Measurements from ENCODE around the gene CCDC150. TPM values are rescaled to one million over a fixed set of nuclear protein-coding genes. Genes with fewer than 3 reads are reported as not detected.
"Not testable (repeated sequence)": the region's sequence is repeated elsewhere in the genome, so short reads cannot be mapped to it uniquely, and the experiment has no call there.

Gene CCDC150
- total RNA-seq, 2 donors from 2014 or later = 12.0 to 43.5 TPM

GRCh38 chr2:196702641-196703040 lies 63.1 kb downstream of the CCDC150 start:
- Mint-ChIP-seq H3K27ac (no peak overlapping the region), H3K4me3 (no peak overlapping the region), H3K27me3 (no peaks in the 10 kb centered on the region)

GRCh38 chr2:196703695-196704094 lies 64.2 kb downstream of the CCDC150 start:
- DNase-seq (ENCODE audit: low spot score) = no peak
- Mint-ChIP-seq H3K9me3 (no peaks in the 10 kb centered on the region), H3K4me1 (ENCODE audit: low read depth in 2 of 2) (peaks cover 0 to 3% of the 10 kb centered on the region in 2 donors), H3K27ac (no peak overlapping the region), H3K36me3 (no peaks in the 10 kb centered on the region), H3K4me3 (no peak overlapping the region), H3K27me3 (no peaks in the 10 kb centered on the region)
- ATAC-seq = no peak

More at GRCh38 chr2:196702641-196703040, 63.1 kb downstream of the CCDC150 start:
- H3K9me3 Mint-ChIP-seq = no peaks in the 10 kb centered on the region
- H3K36me3 Mint-ChIP-seq = no peaks in the 10 kb centered on the region
- ATAC-seq (no peak), DNase-seq (ENCODE audit: low spot score) (no peak)
- peaks cover 0 to 3% of the 10 kb centered on the region in 2 donors for H3K4me1 Mint-ChIP-seq (ENCODE audit: low read depth in 2 of 2)

GRCh38 chr2:196710056-196710455 lies 70.5 kb downstream of the CCDC150 start:
- ATAC-seq; H3K9me3 Mint-ChIP-seq; H3K4me3 Mint-ChIP-seq; H3K36me3 Mint-ChIP-seq; DNase-seq (ENCODE audit: low spot score); H3K4me1 Mint-ChIP-seq (ENCODE audit: low read depth in 2 of 2); H3K27ac Mint-ChIP-seq; H3K27me3 Mint-ChIP-seq: not testable (repeated sequence)

GRCh38 chr2:196711625-196712024 lies 72.1 kb downstream of the CCDC150 start:
- H3K36me3 Mint-ChIP-seq = peaks cover 4% of the 10 kb centered on the region
- no peak overlapping the region for H3K27ac Mint-ChIP-seq
- DNase-seq (ENCODE audit: low spot score) = no peak
- H3K9me3 Mint-ChIP-seq = no peaks in the 10 kb centered on the region
- no peaks in the 10 kb centered on the region for H3K4me1 Mint-ChIP-seq (ENCODE audit: low read depth in 2 of 2)
- H3K4me3 Mint-ChIP-seq = no peak overlapping the region
- no peaks in the 10 kb centered on the region for H3K27me3 Mint-ChIP-seq
- no peak for ATAC-seq

- Mint-ChIP-seq H3K4me1 (ENCODE audit: low read depth in 2 of 2) (no peaks in the 10 kb centered on the region), H3K9me3 (no peaks in the 10 kb centered on the region), H3K4me3 (no peak overlapping the region), H3K27me3 (no peaks in the 10 kb centered on the region), H3K27ac (no peak overlapping the region), H3K36me3 (peaks cover 4% of the 10 kb centered on the region)
- ATAC-seq (no peak), DNase-seq (ENCODE audit: low spot score) (no peak)
These were observed 73.4 kb downstream of the CCDC150 start for GRCh38 chr2:196712867-196713266.

- no peak for ATAC-seq
- Mint-ChIP-seq H3K36me3 (no peaks in the 10 kb centered on the region), H3K27ac (no peak overlapping the region), H3K9me3 (no peaks in the 10 kb centered on the region), H3K27me3 (no peaks in the 10 kb centered on the region), H3K4me3 (no peak overlapping the region), H3K4me1 (ENCODE audit: low read depth in 2 of 2) (no peaks in the 10 kb centered on the region)
- DNase-seq (ENCODE audit: low spot score) = no peak
These were observed 79.0 kb downstream of the CCDC150 start for GRCh38 chr2:196718419-196719109.

- no peaks in the 10 kb centered on the region for H3K4me1 Mint-ChIP-seq (ENCODE audit: low read depth in 2 of 2)
- H3K4me3 Mint-ChIP-seq = no peak overlapping the region
- ATAC-seq (no peak), DNase-seq (ENCODE audit: low spot score) (no peak)
- no peaks in the 10 kb centered on the region for H3K27me3 Mint-ChIP-seq
- no peaks in the 10 kb centered on the region for H3K9me3 Mint-ChIP-seq
- no peak overlapping the region for H3K27ac Mint-ChIP-seq
- no peaks in the 10 kb centered on the region for H3K36me3 Mint-ChIP-seq
These were observed 79.8 kb downstream of the CCDC150 start for GRCh38 chr2:196719110-196719872.

GRCh38 chr2:196723571-196723970 lies 84.1 kb downstream of the CCDC150 start:
- H3K4me1 Mint-ChIP-seq (ENCODE audit: low read depth in 2 of 2) = no peaks in the 10 kb centered on the region
- no peaks in the 10 kb centered on the region for H3K27me3 Mint-ChIP-seq
- no peak overlapping the region for H3K4me3 Mint-ChIP-seq
- no peaks in the 10 kb centered on the region for H3K9me3 Mint-ChIP-seq
- DNase-seq (ENCODE audit: low spot score) (no peak), ATAC-seq (no peak)
- no peaks in the 10 kb centered on the region for H3K36me3 Mint-ChIP-seq
- no peak overlapping the region for H3K27ac Mint-ChIP-seq

GRCh38 chr2:196725218-196725617 lies 85.7 kb downstream of the CCDC150 start:
- no peaks in the 10 kb centered on the region for H3K4me1 Mint-ChIP-seq (ENCODE audit: low read depth in 2 of 2)
- no peak overlapping the region for H3K27ac Mint-ChIP-seq
- H3K36me3 Mint-ChIP-seq = no peaks in the 10 kb centered on the region
- DNase-seq (ENCODE audit: low spot score) = no peak
- no peaks in the 10 kb centered on the region for H3K9me3 Mint-ChIP-seq
- no peak overlapping the region for H3K4me3 Mint-ChIP-seq
- no peaks in the 10 kb centered on the region for H3K27me3 Mint-ChIP-seq
- ATAC-seq = no peak

GRCh38 chr2:196725882-196726281 lies 86.4 kb downstream of the CCDC150 start:
- H3K27ac Mint-ChIP-seq = no peak overlapping the region
- peak in 1 of 2 donors; percentile 73 for ATAC-seq
- H3K9me3 Mint-ChIP-seq = no peaks in the 10 kb centered on the region
- no peak for DNase-seq (ENCODE audit: low spot score)
- no peaks in the 10 kb centered on the region for H3K4me1 Mint-ChIP-seq (ENCODE audit: low read depth in 2 of 2)
- H3K4me3 Mint-ChIP-seq = peak overlapping the region; percentile 8
- H3K27me3 Mint-ChIP-seq = no peaks in the 10 kb centered on the region
- H3K36me3 Mint-ChIP-seq = no peaks in the 10 kb centered on the region

- H3K27me3 Mint-ChIP-seq = no peaks in the 10 kb centered on the region
- no peaks in the 10 kb centered on the region for H3K9me3 Mint-ChIP-seq
- ATAC-seq = no peak
- H3K27ac Mint-ChIP-seq = no peak overlapping the region
- no peaks in the 10 kb centered on the region for H3K4me1 Mint-ChIP-seq (ENCODE audit: low read depth in 2 of 2)
- peaks cover 8% of the 10 kb centered on the region for H3K36me3 Mint-ChIP-seq
- DNase-seq (ENCODE audit: low spot score) = no peak
- H3K4me3 Mint-ChIP-seq = no peak overlapping the region
These were observed 89.9 kb downstream of the CCDC150 start for GRCh38 chr2:196729418-196729817.

GRCh38 chr2:196736646-196737045 lies 97.1 kb downstream of the CCDC150 start:
- not testable (repeated sequence) for H3K4me3 Mint-ChIP-seq; H3K27me3 Mint-ChIP-seq; H3K9me3 Mint-ChIP-seq; H3K4me1 Mint-ChIP-seq (ENCODE audit: low read depth in 2 of 2); H3K27ac Mint-ChIP-seq; ATAC-seq; DNase-seq (ENCODE audit: low spot score)
- H3K36me3 Mint-ChIP-seq = peaks cover 22% of the 10 kb centered on the region

GRCh38 chr2:196737046-196737445 lies 97.5 kb downstream of the CCDC150 start:
- H3K4me3 Mint-ChIP-seq = no peak overlapping the region
- peaks cover 18% of the 10 kb centered on the region for H3K36me3 Mint-ChIP-seq
- DNase-seq (ENCODE audit: low spot score) (no peak), ATAC-seq (no peak)
- H3K27me3 Mint-ChIP-seq = peaks cover 0 to 6% of the 10 kb centered on the region in 2 donors
- no peaks in the 10 kb centered on the region for H3K4me1 Mint-ChIP-seq (ENCODE audit: low read depth in 2 of 2)
- peaks cover 5% of the 10 kb centered on the region for H3K9me3 Mint-ChIP-seq
- no peak overlapping the region for H3K27ac Mint-ChIP-seq

- no peak overlapping the region for H3K4me3 Mint-ChIP-seq
- H3K36me3 Mint-ChIP-seq = peaks cover 15% of the 10 kb centered on the region
- peaks cover 0 to 6% of the 10 kb centered on the region in 2 donors for H3K27me3 Mint-ChIP-seq
- H3K9me3 Mint-ChIP-seq = peaks cover 5% of the 10 kb centered on the region
- no peak overlapping the region for H3K27ac Mint-ChIP-seq
- ATAC-seq (no peak), DNase-seq (ENCODE audit: low spot score) (no peak)
- no peaks in the 10 kb centered on the region for H3K4me1 Mint-ChIP-seq (ENCODE audit: low read depth in 2 of 2)
These were observed 99.5 kb downstream of the CCDC150 start for GRCh38 chr2:196739031-196739430.
